ENCODE measurements around the gene STARD5. TPM values are rescaled to one million over a fixed set of nuclear protein-coding genes. Genes with fewer than 3 reads are reported as not detected.

STARD5 gene
- total RNA-seq, 2 experiments from 2014 or later: 6.5 to 20.3 TPM

DNA sequence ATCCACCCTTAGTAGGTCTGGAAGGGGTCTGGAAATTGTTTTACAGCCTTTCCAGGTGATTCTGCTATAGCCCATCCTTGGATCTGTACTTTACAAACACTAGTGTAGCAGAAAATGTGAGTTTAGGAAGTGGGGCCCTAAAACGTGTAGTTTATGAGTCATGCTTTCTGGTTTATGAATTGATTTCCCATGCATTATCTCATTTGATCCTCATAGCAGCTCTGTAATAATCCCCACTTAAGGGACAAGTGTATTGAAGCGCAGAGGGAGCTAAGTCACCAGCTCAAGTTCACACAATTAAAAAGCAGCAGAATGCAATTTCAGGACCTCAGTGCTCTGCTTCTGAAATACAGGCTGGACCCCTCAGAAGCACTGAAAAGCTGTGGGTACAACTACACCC lies 22.7 kb upstream of the STARD5 start:
- intact Hi-C loops (cut with micrococcal nuclease; ENCODE audit: unreplicated experiment): no loop called here
- BruUV-seq (replicated peaks): no TSS peak
- CTCF ChIA-PET (ENCODE audit: unreplicated experiment): no interaction called here
- DNase-seq (ENCODE audit: low spot score): no peak
- H3K9me2 ChIP-seq (ENCODE audit: insufficient read depth, low read length): no peaks in the 10 kb centered on the region
- no peak overlapping the region for H3K4me3 ChIP-seq (ENCODE audit: low read depth, low read length, poor library complexity, severe bottlenecking)
- H4K20me1 ChIP-seq (ENCODE audit: insufficient read depth, low read length): no peaks in the 10 kb centered on the region
- TF ChIP-seq EZH2phosphoT487 (IDR thresholded peaks at IDR 0.05; ENCODE audit: borderline replicate concordance, low read depth, low read length) (no peak), CTCF (conservative IDR thresholded peaks at IDR 0.05; ENCODE audit: low read length) (no peak)
- H3K4me2 ChIP-seq (ENCODE audit: low read length): no peak overlapping the region
- no peaks in the 10 kb centered on the region for H3K9me3 ChIP-seq (ENCODE audit: low read length)
- no peaks in the 10 kb centered on the region for H3K4me1 ChIP-seq (ENCODE audit: insufficient read depth, low read length, poor library complexity, severe bottlenecking)
- no peak overlapping the region for H2AFZ ChIP-seq (ENCODE audit: low read length)
- H3K27ac ChIP-seq (ENCODE audit: low read depth, low read length, poor library complexity, severe bottlenecking): no peak overlapping the region
- POLR2A ChIA-PET: no interaction called here
- H3K36me3 ChIP-seq (ENCODE audit: insufficient read depth, low read length): no peaks in the 10 kb centered on the region
- no peaks in the 10 kb centered on the region for H3K79me2 ChIP-seq (ENCODE audit: insufficient read depth, low read depth, low read length)

DNA sequence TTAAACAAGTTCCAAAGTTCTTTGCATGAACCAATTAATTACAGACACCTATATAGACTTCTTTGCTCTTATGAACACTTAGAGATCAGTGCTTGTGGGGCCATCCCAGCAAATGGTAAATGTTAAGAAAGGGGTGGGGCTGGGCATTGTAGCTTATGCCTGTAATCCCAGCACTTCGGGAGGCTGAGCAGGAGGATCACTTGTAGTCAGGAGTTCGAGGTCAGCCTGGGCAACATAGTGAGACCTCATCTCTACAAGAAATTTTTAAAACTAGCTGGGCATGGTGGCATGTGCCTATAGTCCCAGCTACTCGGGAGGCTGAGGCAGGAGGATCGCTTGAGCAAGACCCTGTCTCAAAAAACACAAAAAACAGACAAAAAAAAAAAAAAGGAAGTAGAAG lies 19.4 kb upstream of the STARD5 start:
- Histone ChIP-seq H3K4me3 (ENCODE audit: low read depth, low read length, poor library complexity, severe bottlenecking) (no peak overlapping the region), H3K27ac (ENCODE audit: low read depth, low read length, poor library complexity, severe bottlenecking) (no peak overlapping the region), H3K4me2 (ENCODE audit: low read length) (no peak overlapping the region), H3K79me2 (ENCODE audit: insufficient read depth, low read depth, low read length) (no peaks in the 10 kb centered on the region), H2AFZ (ENCODE audit: low read length) (no peak overlapping the region), H3K4me1 (ENCODE audit: insufficient read depth, low read length, poor library complexity, severe bottlenecking) (no peaks in the 10 kb centered on the region), H3K9me3 (ENCODE audit: low read length) (no peaks in the 10 kb centered on the region), H3K36me3 (ENCODE audit: insufficient read depth, low read length) (no peaks in the 10 kb centered on the region), H4K20me1 (ENCODE audit: insufficient read depth, low read length) (no peaks in the 10 kb centered on the region), H3K9me2 (ENCODE audit: insufficient read depth, low read length) (no peaks in the 10 kb centered on the region)
- DNase-seq (ENCODE audit: low spot score): no peak
- ChIA-PET POLR2A (no interaction called here), CTCF (ENCODE audit: unreplicated experiment) (no interaction called here)
- TF ChIP-seq CTCF (conservative IDR thresholded peaks at IDR 0.05; ENCODE audit: low read length) (no peak), EZH2phosphoT487 (IDR thresholded peaks at IDR 0.05; ENCODE audit: borderline replicate concordance, low read depth, low read length) (no peak)
- no TSS peak for BruUV-seq (replicated peaks)
- intact Hi-C loops (cut with micrococcal nuclease; ENCODE audit: unreplicated experiment): no loop called here

GRCh38 chr15:81341351-81341750 lies 17.4 kb upstream of the STARD5 start:
- Histone ChIP-seq H3K4me1 (ENCODE audit: insufficient read depth, low read length, poor library complexity, severe bottlenecking) (peaks cover 6% of the 10 kb centered on the region), H3K4me3 (ENCODE audit: low read depth, low read length, poor library complexity, severe bottlenecking) (no peak overlapping the region), H4K20me1 (ENCODE audit: insufficient read depth, low read length) (no peaks in the 10 kb centered on the region), H3K4me2 (ENCODE audit: low read length) (no peak overlapping the region), H3K9me2 (ENCODE audit: insufficient read depth, low read length) (no peaks in the 10 kb centered on the region), H3K9me3 (ENCODE audit: low read length) (no peaks in the 10 kb centered on the region), H3K36me3 (ENCODE audit: insufficient read depth, low read length) (no peaks in the 10 kb centered on the region), H3K27ac (ENCODE audit: low read depth, low read length, poor library complexity, severe bottlenecking) (no peak overlapping the region), H2AFZ (ENCODE audit: low read length) (no peak overlapping the region), H3K79me2 (ENCODE audit: insufficient read depth, low read depth, low read length) (no peaks in the 10 kb centered on the region)
- ChIA-PET CTCF (ENCODE audit: unreplicated experiment) (no interaction called here), POLR2A (interaction anchor here (1.4 kb wide), 2 partner anchors 15 to 61 kb away, joined by 4 read pairs; no protein-coding TSS in a partner anchor)
- intact Hi-C loops (cut with micrococcal nuclease; ENCODE audit: unreplicated experiment): no loop called here
- TF ChIP-seq CTCF (conservative IDR thresholded peaks at IDR 0.05; ENCODE audit: low read length) (no peak), EZH2phosphoT487 (IDR thresholded peaks at IDR 0.05; ENCODE audit: borderline replicate concordance, low read depth, low read length) (no peak)
- DNase-seq (ENCODE audit: low spot score): no peak
- BruUV-seq (replicated peaks): no TSS peak
